GOT3 (cell line): ENCODE measurements around the gene HAND1.

Source experiments
- DNase-seq: peaks from one replicate; lab custom pipeline; 2025; ENCODE audit warnings: mixed read lengths; lab: John Stamatoyannopoulos, UW

Gene HAND1

GRCh38 chr5:154505567-154505966 is 27.5 kb upstream of the HAND1 start:
- no peak for DNase-seq

DNA sequence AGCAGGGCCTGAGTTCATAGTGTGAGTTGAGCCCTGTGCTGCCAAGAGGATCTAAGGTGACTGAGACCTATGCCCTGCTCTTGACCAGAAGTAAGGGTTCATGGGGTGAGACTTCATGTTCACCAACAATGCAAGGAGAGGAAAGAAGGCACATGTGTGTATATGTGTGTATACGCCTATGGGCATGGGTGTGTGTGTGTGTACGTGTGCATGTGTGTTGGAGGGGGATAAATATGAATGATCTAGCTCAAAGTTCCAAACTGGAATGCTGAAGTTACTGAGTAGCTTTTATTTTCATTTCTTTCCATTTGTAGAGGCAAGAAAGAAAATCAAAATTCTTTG is 25.6 kb upstream of the HAND1 start:
- DNase-seq: no peak

GRCh38 chr5:154502180-154502579 is 24.2 kb upstream of the HAND1 start:
- DNase-seq: no peak

GRCh38 chr5:154501566-154501965 is 23.5 kb upstream of the HAND1 start:
- DNase-seq: no peak

GRCh38 chr5:154498994-154499393 is 21.0 kb upstream of the HAND1 start:
- DNase-seq: no peak

DNA sequence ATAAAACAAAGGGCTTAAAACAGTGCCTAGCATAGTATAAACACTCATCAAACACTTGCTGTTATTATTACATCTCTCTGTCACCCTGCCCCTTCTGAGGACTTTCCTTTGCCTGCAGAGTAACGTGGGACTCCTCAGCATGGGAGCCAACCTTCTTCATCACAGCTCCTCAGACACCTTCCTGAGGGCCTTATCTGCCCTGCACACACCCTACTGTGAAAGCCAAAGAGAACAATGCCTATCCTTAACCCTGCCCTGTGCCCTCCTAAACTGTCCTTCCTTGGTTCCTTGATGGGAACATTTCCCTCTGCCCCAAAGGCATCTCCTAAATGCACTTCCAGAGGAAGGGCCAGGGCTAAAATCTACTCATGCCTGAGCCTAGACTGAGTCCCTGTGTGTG is 20.6 kb upstream of the HAND1 start:
- DNase-seq: no peak

- DNase-seq: no peak
Observed at GRCh38 chr5:154494036-154494435, 16.0 kb upstream of the HAND1 start.

DNA sequence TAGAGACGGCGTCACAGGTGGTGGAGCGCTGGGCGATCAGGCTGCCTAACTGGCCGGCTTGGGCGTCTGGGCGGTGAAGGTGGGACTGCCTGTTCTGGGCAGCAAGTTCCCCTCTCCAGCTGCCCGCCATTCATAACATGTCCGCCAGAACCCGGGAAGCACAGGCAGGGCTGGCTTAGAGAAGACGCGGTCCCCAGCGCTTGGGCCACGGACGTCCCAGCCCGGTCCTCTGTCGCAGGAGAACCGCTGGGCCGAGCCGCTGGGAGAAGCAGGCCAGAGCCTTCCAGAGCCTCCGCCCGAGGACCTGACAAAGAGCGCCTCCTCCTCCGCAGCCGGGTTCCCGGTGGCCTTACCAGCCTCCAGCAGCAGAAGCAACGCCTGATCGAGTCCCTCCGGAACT is 15.2 kb upstream of the HAND1 start:
- DNase-seq: no peak

GRCh38 chr5:154491941-154492340 is 13.9 kb upstream of the HAND1 start:
- no peak for DNase-seq

GRCh38 chr5:154487541-154487940 is 9.5 kb upstream of the HAND1 start:
- DNase-seq: no peak

DNA sequence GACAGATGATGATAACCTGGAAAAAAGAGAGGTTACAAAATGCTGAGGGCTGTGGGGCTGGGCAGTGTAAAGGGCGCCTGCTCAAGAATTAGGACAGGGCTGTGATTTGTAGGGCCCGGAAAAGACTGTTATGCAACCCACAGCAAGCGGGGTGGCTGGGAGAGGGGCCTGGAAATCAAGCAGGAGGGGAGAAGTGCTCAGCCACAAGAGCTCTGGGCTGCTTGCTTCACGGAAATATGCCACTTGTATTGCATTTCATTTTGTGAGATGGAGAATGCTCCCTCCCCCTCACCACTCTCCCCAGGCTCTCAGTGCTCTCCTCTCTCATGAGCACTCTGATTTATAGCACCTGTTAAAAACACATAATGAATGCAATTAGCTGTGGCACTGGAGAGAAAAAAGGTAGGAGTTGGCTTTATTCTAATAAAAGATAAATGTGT is 8.4 kb upstream of the HAND1 start:
- DNase-seq: no peak

- DNase-seq: no peak
Observed at GRCh38 chr5:154485850-154486426, 7.9 kb upstream of the HAND1 start.

GRCh38 chr5:154485096-154485491 is 7.1 kb upstream of the HAND1 start:
- no peak for DNase-seq

- DNase-seq: no peak
Observed at GRCh38 chr5:154484393-154485095, 6.5 kb upstream of the HAND1 start.

- no peak for DNase-seq
Observed at GRCh38 chr5:154483654-154484392, 5.8 kb upstream of the HAND1 start.

- DNase-seq: no peak
Observed at GRCh38 chr5:154482528-154483449, 4.8 kb upstream of the HAND1 start.

DNA sequence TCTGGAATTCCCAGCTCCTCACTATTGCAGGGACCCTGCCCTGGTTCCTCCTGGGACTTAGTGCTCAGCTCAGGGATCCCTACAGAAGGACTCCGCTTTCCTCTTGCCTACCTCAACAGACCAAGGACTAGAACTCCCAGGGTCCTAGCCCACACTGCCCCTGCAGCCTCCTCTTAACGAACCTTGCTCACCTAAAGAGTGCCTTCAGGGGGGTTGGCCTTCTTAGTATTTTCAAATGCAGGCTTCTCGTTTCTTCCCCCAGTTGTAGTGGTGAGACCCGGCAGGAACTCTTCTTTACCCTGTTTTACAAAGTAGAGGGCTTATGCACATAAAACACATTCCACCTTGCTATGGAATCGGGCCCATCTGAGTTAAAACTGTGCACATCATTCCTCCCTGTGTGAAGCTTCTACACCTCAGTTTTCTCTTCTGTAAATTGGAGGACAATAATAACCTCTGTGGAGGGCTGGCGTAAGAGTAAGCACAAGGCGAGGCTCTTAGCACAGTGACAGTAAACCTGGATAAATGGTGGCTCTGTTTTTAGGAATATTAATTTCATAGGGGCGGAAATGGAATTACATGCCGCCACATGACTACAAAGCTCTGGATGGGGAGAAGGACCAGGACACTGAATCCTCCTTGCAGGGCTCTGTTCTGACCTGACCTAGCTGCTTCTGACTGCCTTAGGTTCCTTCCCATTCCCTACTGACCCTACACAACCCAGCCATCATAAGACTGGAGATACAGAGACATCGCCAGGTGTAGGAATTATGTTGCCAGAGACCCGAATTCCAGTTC is 3.8 kb upstream of the HAND1 start:
- no peak for DNase-seq

DNA sequence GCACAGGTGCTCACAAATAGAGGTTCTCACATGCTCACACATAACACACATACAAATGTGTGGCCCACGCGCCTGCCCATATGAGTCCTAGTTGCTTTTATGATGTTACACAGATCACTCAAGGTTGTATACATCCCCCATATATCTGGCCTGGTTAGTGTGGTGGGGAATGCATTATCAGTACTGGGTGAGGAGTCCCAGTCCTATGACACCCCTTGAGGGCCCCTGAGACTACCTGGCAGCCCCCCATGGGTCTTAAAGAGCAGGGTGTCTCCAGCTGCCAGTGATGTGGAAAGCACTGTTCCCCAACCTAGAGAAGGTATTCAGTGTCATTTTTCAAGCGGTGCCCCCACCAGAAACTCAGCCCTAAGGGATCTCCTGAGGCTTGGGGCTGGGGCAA is 2.8 kb upstream of the HAND1 start:
- DNase-seq: no peak

DNA sequence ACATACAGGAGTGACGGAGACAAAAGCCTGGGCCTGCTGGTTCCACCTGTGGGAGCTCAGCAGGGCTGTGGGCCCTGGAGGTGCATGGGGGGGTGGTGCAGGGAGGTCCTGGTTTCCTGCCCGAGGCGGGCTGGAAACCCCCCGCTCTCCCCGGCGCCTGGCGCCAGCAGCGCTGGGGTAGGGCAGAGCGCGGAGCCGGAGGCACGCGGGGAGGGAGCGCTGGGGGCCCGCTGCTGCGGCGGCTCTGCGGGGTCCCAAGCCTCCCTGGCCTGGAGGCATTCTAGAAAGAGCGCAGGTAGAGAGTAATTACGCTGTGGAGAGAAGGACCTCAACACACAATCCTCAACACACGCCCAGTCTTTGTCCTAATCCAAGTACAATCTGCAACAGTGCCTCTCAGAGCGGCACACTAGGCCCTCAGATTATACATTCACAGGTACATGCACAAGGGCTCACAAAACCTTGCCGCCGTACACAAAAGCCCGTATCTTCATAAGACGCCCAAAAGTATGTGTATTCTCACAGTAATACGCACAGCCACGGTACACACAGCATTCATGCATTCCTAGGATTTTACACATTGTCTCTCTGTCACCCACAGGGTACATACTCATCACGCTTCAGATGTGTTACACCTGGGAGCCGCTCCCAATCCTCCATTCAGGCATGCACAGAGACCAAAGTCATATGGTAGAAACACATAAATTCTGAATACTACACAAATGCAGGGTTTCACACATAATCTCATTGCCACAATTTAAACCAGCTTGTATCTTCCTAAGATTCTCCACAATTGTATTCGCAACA is 2.1 kb upstream of the HAND1 start:
- DNase-seq: no peak

DNA sequence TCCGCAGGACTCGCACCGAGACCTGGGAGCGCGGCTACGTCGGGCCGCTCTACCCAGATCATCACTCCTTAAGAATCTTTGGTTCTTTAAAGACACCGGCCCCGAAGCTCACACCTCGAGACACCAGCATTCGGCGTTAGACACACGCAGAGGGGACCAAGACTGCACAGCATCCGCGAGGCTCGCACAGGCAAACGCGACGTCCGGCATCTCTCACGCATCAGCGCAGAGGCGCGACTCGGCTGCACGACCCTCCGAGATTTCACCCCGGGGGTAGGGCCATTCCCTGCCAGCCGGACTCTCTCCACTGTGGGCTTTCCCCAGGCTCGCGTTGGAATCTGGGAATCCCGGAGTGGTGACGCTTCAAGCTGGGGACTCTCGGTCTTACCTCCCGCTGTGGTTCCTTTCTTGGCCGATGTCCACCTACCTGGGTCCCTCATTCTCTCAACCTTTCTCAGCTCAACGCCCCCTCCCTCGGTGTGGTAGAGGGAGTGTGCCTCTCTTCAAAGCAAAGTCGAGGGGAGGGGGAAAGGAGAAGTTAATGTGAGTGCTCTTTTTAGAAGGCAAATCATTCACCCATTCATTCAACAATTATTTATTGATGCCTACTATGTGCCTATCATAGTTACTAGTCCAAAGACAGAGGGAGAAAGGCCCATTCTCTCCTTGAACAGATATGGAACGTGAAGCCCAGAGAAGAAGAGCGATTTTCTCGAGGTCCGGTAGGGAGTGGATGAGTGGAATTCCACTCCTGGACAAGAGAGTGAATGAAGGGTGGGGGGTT is 1.3 kb upstream of the HAND1 start:
- DNase-seq: no peak
